DOHH2 (cell line): ENCODE data around the gene SLC30A5.

ENCODE experiments used
- EZH2phosphoT487 ChIP-seq: fragments of 200-600 bp; sonication (generic); IDR thresholded peaks from 2 replicates; pipeline ENCODE4 v1.6.1; 2017; ENCODE audit warnings: borderline replicate concordance, mild to moderate bottlenecking, antibody characterized with exemption, low read length, moderate library complexity, mixed read lengths
- TF ChIP-seq, protein P1 (sequence below): fragments of 200-600 bp; sonication (generic); IDR thresholded peaks from one replicate; pipeline ENCODE4 v1.5.1; 2014; ENCODE audit warnings: antibody characterized with exemption, mild to moderate bottlenecking, low read depth, low read length; ENCODE audit not compliant: poor library complexity, severe bottlenecking

DNA sequence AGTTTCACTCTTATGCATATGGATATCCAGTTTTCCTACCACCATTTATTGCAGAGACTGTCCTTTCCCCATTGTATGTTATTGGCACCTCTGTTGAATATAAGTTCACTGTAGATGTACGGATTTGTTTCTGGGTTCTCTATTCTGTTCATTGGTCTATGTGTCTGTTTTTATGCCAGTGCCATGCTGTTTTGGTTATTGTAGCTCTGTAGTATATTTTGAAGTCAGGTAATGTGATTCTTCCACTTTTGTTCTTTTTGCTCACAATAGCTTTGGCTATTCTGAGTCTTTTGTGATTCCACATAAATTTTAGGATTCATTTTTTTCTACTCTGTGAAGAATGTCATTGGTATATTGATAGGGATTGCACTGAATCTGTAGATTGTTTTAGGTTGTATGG, 47.0 kb downstream of the SLC30A5 start:
- TF ChIP-seq, protein P1, sequence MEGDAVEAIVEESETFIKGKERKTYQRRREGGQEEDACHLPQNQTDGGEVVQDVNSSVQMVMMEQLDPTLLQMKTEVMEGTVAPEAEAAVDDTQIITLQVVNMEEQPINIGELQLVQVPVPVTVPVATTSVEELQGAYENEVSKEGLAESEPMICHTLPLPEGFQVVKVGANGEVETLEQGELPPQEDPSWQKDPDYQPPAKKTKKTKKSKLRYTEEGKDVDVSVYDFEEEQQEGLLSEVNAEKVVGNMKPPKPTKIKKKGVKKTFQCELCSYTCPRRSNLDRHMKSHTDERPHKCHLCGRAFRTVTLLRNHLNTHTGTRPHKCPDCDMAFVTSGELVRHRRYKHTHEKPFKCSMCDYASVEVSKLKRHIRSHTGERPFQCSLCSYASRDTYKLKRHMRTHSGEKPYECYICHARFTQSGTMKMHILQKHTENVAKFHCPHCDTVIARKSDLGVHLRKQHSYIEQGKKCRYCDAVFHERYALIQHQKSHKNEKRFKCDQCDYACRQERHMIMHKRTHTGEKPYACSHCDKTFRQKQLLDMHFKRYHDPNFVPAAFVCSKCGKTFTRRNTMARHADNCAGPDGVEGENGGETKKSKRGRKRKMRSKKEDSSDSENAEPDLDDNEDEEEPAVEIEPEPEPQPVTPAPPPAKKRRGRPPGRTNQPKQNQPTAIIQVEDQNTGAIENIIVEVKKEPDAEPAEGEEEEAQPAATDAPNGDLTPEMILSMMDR, result no peak
- TF ChIP-seq EZH2phosphoT487, result no peak
